ENCODE data around the gene SULT1A2. TPM values are rescaled to one million over a fixed set of nuclear protein-coding genes. Genes with fewer than 3 reads are reported as not detected.

SULT1A2 gene
- total RNA-seq, 1 experiment from 2014 or later = not detected

DNA sequence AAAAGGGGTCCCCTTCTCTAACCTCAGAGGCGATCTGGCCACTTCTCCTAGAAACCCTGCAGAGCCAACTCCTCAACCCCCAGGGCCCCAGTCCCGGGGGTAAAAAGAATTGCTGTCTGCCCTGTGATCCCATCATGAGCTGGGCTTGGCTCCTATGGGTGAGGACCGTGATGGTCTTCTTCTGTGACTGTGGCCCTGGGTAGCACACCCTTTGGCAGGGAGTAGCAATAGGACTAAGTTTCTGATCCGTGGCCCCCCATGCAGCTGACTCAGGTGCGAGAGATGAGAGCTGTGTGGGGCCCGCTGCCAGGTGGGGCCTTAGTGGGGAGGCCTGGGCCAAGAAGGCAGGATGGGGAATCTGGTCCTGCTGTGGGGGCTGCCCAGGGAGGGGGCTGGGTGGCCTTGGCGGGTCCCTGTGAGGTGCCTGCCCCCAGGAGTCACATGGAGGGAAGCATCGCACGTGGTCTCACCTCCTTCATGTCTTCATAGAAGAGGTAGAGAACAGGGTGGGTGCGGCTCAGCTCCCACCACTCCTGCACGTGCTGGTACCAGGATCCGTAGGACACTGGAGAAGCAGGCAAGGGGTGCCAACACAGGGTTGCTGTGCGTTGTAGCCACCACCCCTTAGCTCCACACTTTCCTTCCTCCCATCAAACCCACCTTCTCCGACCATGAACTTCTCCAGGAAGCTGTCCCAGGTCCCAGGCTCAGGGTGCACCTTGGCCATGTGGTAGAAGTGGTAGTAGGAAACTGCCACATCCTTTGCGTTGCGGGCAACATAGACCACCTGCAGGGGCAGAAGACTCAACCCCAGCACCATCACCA is 9.7 kb upstream of the SULT1A2 start:
- BruUV-seq (replicated peaks) = no TSS peak
- POLR2A ChIA-PET = no interaction called here
- DNase-seq (ENCODE audit: low read depth, low spot score) (no peak), ATAC-seq (no peak)
- Histone ChIP-seq H3K27me3 (ENCODE audit: control insufficient read depth, insufficient read depth, low read length) (no peaks in the 10 kb centered on the region), H3K27ac (ENCODE audit: low read length) (no peak overlapping the region), H3K36me3 (ENCODE audit: control insufficient read depth, insufficient read depth, low read length) (no peaks in the 10 kb centered on the region), H3K9me3 (ENCODE audit: control insufficient read depth, insufficient read depth, low read depth, low read length) (no peaks in the 10 kb centered on the region), H3K4me1 (ENCODE audit: control insufficient read depth, insufficient read depth, low read length) (no peaks in the 10 kb centered on the region; the same call in 1 of the 2 replicates), H3K4me3 (ENCODE audit: low read depth in 2 of 2, low read length in 2 of 2) (no peak overlapping the region)
- intact Hi-C loops (cut with micrococcal nuclease; ENCODE audit: unreplicated experiment) = no loop called here
- CTCF ChIA-PET = no interaction called here
- in situ Hi-C loops (cut with HindIII; ENCODE audit: low pct_unique_long_range_greater_than_20kb, low sequenced_read_pairs) = no loop called here
- TF ChIP-seq, protein P1, sequence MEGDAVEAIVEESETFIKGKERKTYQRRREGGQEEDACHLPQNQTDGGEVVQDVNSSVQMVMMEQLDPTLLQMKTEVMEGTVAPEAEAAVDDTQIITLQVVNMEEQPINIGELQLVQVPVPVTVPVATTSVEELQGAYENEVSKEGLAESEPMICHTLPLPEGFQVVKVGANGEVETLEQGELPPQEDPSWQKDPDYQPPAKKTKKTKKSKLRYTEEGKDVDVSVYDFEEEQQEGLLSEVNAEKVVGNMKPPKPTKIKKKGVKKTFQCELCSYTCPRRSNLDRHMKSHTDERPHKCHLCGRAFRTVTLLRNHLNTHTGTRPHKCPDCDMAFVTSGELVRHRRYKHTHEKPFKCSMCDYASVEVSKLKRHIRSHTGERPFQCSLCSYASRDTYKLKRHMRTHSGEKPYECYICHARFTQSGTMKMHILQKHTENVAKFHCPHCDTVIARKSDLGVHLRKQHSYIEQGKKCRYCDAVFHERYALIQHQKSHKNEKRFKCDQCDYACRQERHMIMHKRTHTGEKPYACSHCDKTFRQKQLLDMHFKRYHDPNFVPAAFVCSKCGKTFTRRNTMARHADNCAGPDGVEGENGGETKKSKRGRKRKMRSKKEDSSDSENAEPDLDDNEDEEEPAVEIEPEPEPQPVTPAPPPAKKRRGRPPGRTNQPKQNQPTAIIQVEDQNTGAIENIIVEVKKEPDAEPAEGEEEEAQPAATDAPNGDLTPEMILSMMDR (IDR thresholded peaks at IDR 0.05) = no peak
- TF ChIP-seq SIN3A (IDR thresholded peaks at IDR 0.05; ENCODE audit: borderline replicate concordance, insufficient read depth, low read depth, low read length) (no peak), TCF7L2 (IDR thresholded peaks at IDR 0.05; ENCODE audit: low read depth, low read length) (no peak)

DNA sequence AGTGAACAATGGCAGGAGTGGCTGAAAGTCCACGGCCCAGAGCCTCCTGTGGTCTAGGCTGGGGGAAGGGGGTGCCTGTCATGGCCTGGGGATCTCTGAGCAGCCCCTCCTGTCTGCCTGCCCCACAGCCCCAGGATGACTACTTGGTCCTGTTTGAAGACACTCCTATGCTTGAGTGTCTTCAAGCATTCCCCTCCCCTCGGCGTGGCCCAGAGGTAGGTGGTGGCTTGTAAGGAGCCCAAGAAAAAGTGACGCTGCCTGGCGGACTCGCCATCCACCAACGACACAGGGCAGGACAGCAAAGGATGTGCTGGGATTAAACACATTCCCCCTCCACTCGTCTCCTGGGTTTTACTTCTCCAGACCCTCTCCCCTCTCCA is 7.3 kb upstream of the SULT1A2 start:
- no peak overlapping the region for H3K4me3 ChIP-seq (ENCODE audit: low read depth in 2 of 2, low read length in 2 of 2)
- POLR2A ChIA-PET = no interaction called here
- H3K27me3 ChIP-seq (ENCODE audit: control insufficient read depth, insufficient read depth, low read length) = no peaks in the 10 kb centered on the region
- intact Hi-C loops (cut with micrococcal nuclease; ENCODE audit: unreplicated experiment) = no loop called here
- no peaks in the 10 kb centered on the region for H3K36me3 ChIP-seq (ENCODE audit: control insufficient read depth, insufficient read depth, low read length)
- no peak overlapping the region for H3K27ac ChIP-seq (ENCODE audit: low read length)
- TF ChIP-seq TCF7L2 (IDR thresholded peaks at IDR 0.05; ENCODE audit: low read depth, low read length) (no peak), POLR2AphosphoS5 (IDR thresholded peaks at IDR 0.05; ENCODE audit: low read depth, low read length) (no peak), SIN3A (IDR thresholded peaks at IDR 0.05; ENCODE audit: borderline replicate concordance, insufficient read depth, low read depth, low read length) (no peak)
- TF ChIP-seq, protein P2, sequence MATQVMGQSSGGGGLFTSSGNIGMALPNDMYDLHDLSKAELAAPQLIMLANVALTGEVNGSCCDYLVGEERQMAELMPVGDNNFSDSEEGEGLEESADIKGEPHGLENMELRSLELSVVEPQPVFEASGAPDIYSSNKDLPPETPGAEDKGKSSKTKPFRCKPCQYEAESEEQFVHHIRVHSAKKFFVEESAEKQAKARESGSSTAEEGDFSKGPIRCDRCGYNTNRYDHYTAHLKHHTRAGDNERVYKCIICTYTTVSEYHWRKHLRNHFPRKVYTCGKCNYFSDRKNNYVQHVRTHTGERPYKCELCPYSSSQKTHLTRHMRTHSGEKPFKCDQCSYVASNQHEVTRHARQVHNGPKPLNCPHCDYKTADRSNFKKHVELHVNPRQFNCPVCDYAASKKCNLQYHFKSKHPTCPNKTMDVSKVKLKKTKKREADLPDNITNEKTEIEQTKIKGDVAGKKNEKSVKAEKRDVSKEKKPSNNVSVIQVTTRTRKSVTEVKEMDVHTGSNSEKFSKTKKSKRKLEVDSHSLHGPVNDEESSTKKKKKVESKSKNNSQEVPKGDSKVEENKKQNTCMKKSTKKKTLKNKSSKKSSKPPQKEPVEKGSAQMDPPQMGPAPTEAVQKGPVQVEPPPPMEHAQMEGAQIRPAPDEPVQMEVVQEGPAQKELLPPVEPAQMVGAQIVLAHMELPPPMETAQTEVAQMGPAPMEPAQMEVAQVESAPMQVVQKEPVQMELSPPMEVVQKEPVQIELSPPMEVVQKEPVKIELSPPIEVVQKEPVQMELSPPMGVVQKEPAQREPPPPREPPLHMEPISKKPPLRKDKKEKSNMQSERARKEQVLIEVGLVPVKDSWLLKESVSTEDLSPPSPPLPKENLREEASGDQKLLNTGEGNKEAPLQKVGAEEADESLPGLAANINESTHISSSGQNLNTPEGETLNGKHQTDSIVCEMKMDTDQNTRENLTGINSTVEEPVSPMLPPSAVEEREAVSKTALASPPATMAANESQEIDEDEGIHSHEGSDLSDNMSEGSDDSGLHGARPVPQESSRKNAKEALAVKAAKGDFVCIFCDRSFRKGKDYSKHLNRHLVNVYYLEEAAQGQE (IDR thresholded peaks at IDR 0.05; ENCODE audit: insufficient read depth in 1 of 2, low read depth in 2 of 2, low read length in 1 of 2) = no peak
- no TSS peak for BruUV-seq (replicated peaks)
- DNase-seq (ENCODE audit: low read depth, low spot score) = no peak
- H3K4me1 ChIP-seq (ENCODE audit: control insufficient read depth, insufficient read depth, low read length) = no peaks in the 10 kb centered on the region
- no peaks in the 10 kb centered on the region for H3K9me3 ChIP-seq (ENCODE audit: control insufficient read depth, insufficient read depth, low read depth, low read length)
- in situ Hi-C loops (cut with HindIII; ENCODE audit: low pct_unique_long_range_greater_than_20kb, low sequenced_read_pairs) = no loop called here
- CTCF ChIA-PET = no interaction called here
- no peak for ATAC-seq

Measured in Panc1 (cell line).